Measurements from ENCODE around the gene TSEN2.
"Not testable (repeated sequence)": the region's sequence is repeated elsewhere in the genome, so short reads cannot be mapped to it uniquely, and the experiment has no call there.

TSEN2 gene

GRCh38 chr3:12484198-12484982 lies at the start of gene TSEN2:
TSEN2 (plus strand) TSS chr3:12484480; CDS start chr3:12489801, 5,321 bp downstream.
- DNase-seq: peak; percentile 94

- no peak for DNase-seq
These were observed 47.6 kb upstream of the TSEN2 start for GRCh38 chr3:12436514-12437220.

GRCh38 chr3:12437221-12437605 lies 47.1 kb upstream of the TSEN2 start:
- no peak for DNase-seq

GRCh38 chr3:12437861-12438260 lies 46.4 kb upstream of the TSEN2 start:
- DNase-seq: no peak

GRCh38 chr3:12438318-12438717 lies 46.0 kb upstream of the TSEN2 start:
- DNase-seq: no peak

GRCh38 chr3:12439161-12439940 lies 44.9 kb upstream of the TSEN2 start:
- no peak for DNase-seq

- DNase-seq: no peak
These were observed 43.2 kb upstream of the TSEN2 start for GRCh38 chr3:12440927-12441714.

GRCh38 chr3:12442654-12443501 lies 41.4 kb upstream of the TSEN2 start:
- DNase-seq: no peak

GRCh38 chr3:12443781-12444522 lies 40.3 kb upstream of the TSEN2 start:
- no peak for DNase-seq

GRCh38 chr3:12444582-12445471 lies 39.5 kb upstream of the TSEN2 start:
- no peak for DNase-seq

GRCh38 chr3:12445523-12446240 lies 38.6 kb upstream of the TSEN2 start:
- no peak for DNase-seq

- DNase-seq: no peak
These were observed 38.0 kb upstream of the TSEN2 start for GRCh38 chr3:12446298-12446697.

- no peak for DNase-seq
These were observed 37.2 kb upstream of the TSEN2 start for GRCh38 chr3:12447075-12447474.

- DNase-seq: not testable (repeated sequence)
These were observed 35.7 kb upstream of the TSEN2 start for GRCh38 chr3:12448404-12449202.

- no peak for DNase-seq
These were observed 34.2 kb upstream of the TSEN2 start for GRCh38 chr3:12449889-12450682.

GRCh38 chr3:12451481-12451880 lies 32.8 kb upstream of the TSEN2 start:
- no peak for DNase-seq

GRCh38 chr3:12451960-12452359 lies 32.3 kb upstream of the TSEN2 start:
- no peak for DNase-seq
